ENCODE measurements around the gene NUCB1. TPM values are rescaled to one million over a fixed set of nuclear protein-coding genes. Genes with fewer than 3 reads are reported as not detected.
A peak's percentile ranks its signal among the peaks of the same experiment; 100 is the strongest.
"Not testable (repeated sequence)": the region's sequence is repeated elsewhere in the genome, so short reads cannot be mapped to it uniquely, and the experiment has no call there.

The NUCB1 gene
- total and polyA plus RNA-seq, 5 donors from 2014 or later = 72.8 to 133 (median 88.3) TPM

- H3K27ac Mint-ChIP-seq = no peak overlapping the region
- H3K36me3 Mint-ChIP-seq = peaks cover 24% of the 10 kb centered on the region
Measured at GRCh38 chr19:48913114-48913889, 13.2 kb downstream of the NUCB1 start.

GRCh38 chr19:48914181-48914580 lies 14.1 kb downstream of the NUCB1 start:
- no peak overlapping the region for H3K4me3 Mint-ChIP-seq
- H3K9me3 Mint-ChIP-seq = peaks cover 0 to 2% (median 0%) of the 10 kb centered on the region in 7 donors
- Histone ChIP-seq H3K4me1 (ENCODE audit: control insufficient read depth, insufficient read depth, low read length, poor library complexity, severe bottlenecking) (no peaks in the 10 kb centered on the region), H3K27me3 (ENCODE audit: control insufficient read depth, insufficient read depth, low read length) (no peaks in the 10 kb centered on the region), H3K36me3 (ENCODE audit: control insufficient read depth, insufficient read depth, low read length) (peaks cover 64% of the 10 kb centered on the region), H3K27ac (ENCODE audit: insufficient read depth, low read length, poor library complexity, severe bottlenecking) (no peak overlapping the region), H3K4me3 (ENCODE audit: low read depth, low read length) (no peak overlapping the region), H3K9me3 (ENCODE audit: control insufficient read depth in 2 of 2, low read length in 2 of 2) (no peaks in the 10 kb centered on the region)
- DNase-seq (no peak), ATAC-seq (ENCODE audit: low read depth in 2 of 2) (no peak)
- H3K27ac Mint-ChIP-seq = no peak overlapping the region
- no peaks in the 10 kb centered on the region for H3K4me1 Mint-ChIP-seq
- peaks cover 30% of the 10 kb centered on the region for H3K36me3 Mint-ChIP-seq
- H3K27me3 Mint-ChIP-seq = no peaks in the 10 kb centered on the region

More at GRCh38 chr19:48913114-48913889, 13.2 kb downstream of the NUCB1 start:
- H3K27ac ChIP-seq (ENCODE audit: insufficient read depth, low read length, poor library complexity, severe bottlenecking) = no peak overlapping the region
- H3K36me3 ChIP-seq (ENCODE audit: control insufficient read depth, insufficient read depth, low read length) = peaks cover 63% of the 10 kb centered on the region
- no peaks in the 10 kb centered on the region for H3K9me3 Mint-ChIP-seq
- ATAC-seq (ENCODE audit: low read depth in 2 of 2) (peak in 1 of 2 donors; percentile 37), DNase-seq (peak in 2 of 3 donors; percentile 39 to 42)
- H3K27me3 ChIP-seq (ENCODE audit: control insufficient read depth, insufficient read depth, low read length) = no peaks in the 10 kb centered on the region
- H3K4me1 ChIP-seq (ENCODE audit: control insufficient read depth, insufficient read depth, low read length, poor library complexity, severe bottlenecking) = no peaks in the 10 kb centered on the region
- no peak overlapping the region for H3K4me3 Mint-ChIP-seq
- H3K4me3 ChIP-seq (ENCODE audit: low read depth, low read length) = no peak overlapping the region
- H3K4me1 Mint-ChIP-seq = no peaks in the 10 kb centered on the region
- H3K27me3 Mint-ChIP-seq = no peaks in the 10 kb centered on the region
- no peaks in the 10 kb centered on the region for H3K9me3 ChIP-seq (ENCODE audit: control insufficient read depth in 2 of 2, low read length in 2 of 2)

GRCh38 chr19:48915757-48916156 lies 15.6 kb downstream of the NUCB1 start:
- Histone ChIP-seq H3K36me3 (ENCODE audit: control insufficient read depth, insufficient read depth, low read length) (peaks cover 53% of the 10 kb centered on the region), H3K27me3 (ENCODE audit: control insufficient read depth, insufficient read depth, low read length) (no peaks in the 10 kb centered on the region), H3K9me3 (ENCODE audit: control insufficient read depth in 2 of 2, low read length in 2 of 2) (no peaks in the 10 kb centered on the region), H3K4me3 (ENCODE audit: low read depth, low read length) (no peak overlapping the region), H3K4me1 (ENCODE audit: control insufficient read depth, insufficient read depth, low read length, poor library complexity, severe bottlenecking) (no peaks in the 10 kb centered on the region), H3K27ac (ENCODE audit: insufficient read depth, low read length, poor library complexity, severe bottlenecking) (no peak overlapping the region)
- H3K9me3 Mint-ChIP-seq = peaks cover 0 to 2% (median 0%) of the 10 kb centered on the region in 7 donors
- H3K4me3 Mint-ChIP-seq = no peak overlapping the region
- no peaks in the 10 kb centered on the region for H3K4me1 Mint-ChIP-seq
- ATAC-seq (ENCODE audit: low read depth in 2 of 2) (no peak), DNase-seq (no peak)
- H3K27ac Mint-ChIP-seq = peak overlapping the region in 1 of 3 donors; percentile 0
- H3K27me3 Mint-ChIP-seq = no peaks in the 10 kb centered on the region
- peaks cover 30% of the 10 kb centered on the region for H3K36me3 Mint-ChIP-seq

GRCh38 chr19:48918071-48918470 lies 18.0 kb downstream of the NUCB1 start:
- peaks cover 0 to under 1% (median 0%) of the 10 kb centered on the region in 4 donors for H3K4me1 Mint-ChIP-seq
- Histone ChIP-seq H3K27me3 (ENCODE audit: control insufficient read depth, insufficient read depth, low read length) (no peaks in the 10 kb centered on the region), H3K4me3 (ENCODE audit: low read depth, low read length) (no peak overlapping the region), H3K36me3 (ENCODE audit: control insufficient read depth, insufficient read depth, low read length) (peaks cover 39% of the 10 kb centered on the region), H3K9me3 (ENCODE audit: control insufficient read depth in 2 of 2, low read length in 2 of 2) (no peaks in the 10 kb centered on the region), H3K4me1 (ENCODE audit: control insufficient read depth, insufficient read depth, low read length, poor library complexity, severe bottlenecking) (no peaks in the 10 kb centered on the region), H3K27ac (ENCODE audit: insufficient read depth, low read length, poor library complexity, severe bottlenecking) (no peak overlapping the region)
- no peak overlapping the region for H3K4me3 Mint-ChIP-seq
- peaks cover 24% of the 10 kb centered on the region for H3K36me3 Mint-ChIP-seq
- peak overlapping the region in 1 of 3 donors; percentile 66 for H3K27ac Mint-ChIP-seq
- DNase-seq = no peak
- no peaks in the 10 kb centered on the region for H3K27me3 Mint-ChIP-seq
- H3K9me3 Mint-ChIP-seq = peaks cover 0 to 2% (median 0%) of the 10 kb centered on the region in 7 donors
- ATAC-seq (ENCODE audit: low read depth in 2 of 2) = no peak

- Mint-ChIP-seq H3K9me3 (peaks cover 0 to 2% (median 0%) of the 10 kb centered on the region in 7 donors), H3K27me3 (no peaks in the 10 kb centered on the region), H3K4me3 (no peak overlapping the region), H3K4me1 (peaks cover 0 to 2% (median 0%) of the 10 kb centered on the region in 4 donors), H3K27ac (no peak overlapping the region), H3K36me3 (peaks cover 22% of the 10 kb centered on the region)
- ATAC-seq (ENCODE audit: low read depth in 2 of 2) = peak in 1 of 2 donors; percentile 32
- H3K4me1 ChIP-seq (ENCODE audit: control insufficient read depth, insufficient read depth, low read length, poor library complexity, severe bottlenecking) = no peaks in the 10 kb centered on the region
- H3K27me3 ChIP-seq (ENCODE audit: control insufficient read depth, insufficient read depth, low read length) = no peaks in the 10 kb centered on the region
- no peak overlapping the region for H3K27ac ChIP-seq (ENCODE audit: insufficient read depth, low read length, poor library complexity, severe bottlenecking)
- H3K9me3 ChIP-seq (ENCODE audit: control insufficient read depth in 2 of 2, low read length in 2 of 2) = no peaks in the 10 kb centered on the region
- DNase-seq = no peak
- H3K36me3 ChIP-seq (ENCODE audit: control insufficient read depth, insufficient read depth, low read length) = peaks cover 32% of the 10 kb centered on the region
- no peak overlapping the region for H3K4me3 ChIP-seq (ENCODE audit: low read depth, low read length)
Measured at GRCh38 chr19:48918801-48919247, 18.7 kb downstream of the NUCB1 start.

GRCh38 chr19:48919271-48919670 lies 19.2 kb downstream of the NUCB1 start:
- not testable (repeated sequence) for H3K27me3 ChIP-seq (ENCODE audit: control insufficient read depth, insufficient read depth, low read length); H3K27ac ChIP-seq (ENCODE audit: insufficient read depth, low read length, poor library complexity, severe bottlenecking); H3K27ac Mint-ChIP-seq; H3K9me3 Mint-ChIP-seq; H3K9me3 ChIP-seq (ENCODE audit: control insufficient read depth in 2 of 2, low read length in 2 of 2); H3K4me1 ChIP-seq (ENCODE audit: control insufficient read depth, insufficient read depth, low read length, poor library complexity, severe bottlenecking); H3K4me3 Mint-ChIP-seq; DNase-seq; H3K4me3 ChIP-seq (ENCODE audit: low read depth, low read length); H3K4me1 Mint-ChIP-seq; H3K27me3 Mint-ChIP-seq; ATAC-seq (ENCODE audit: low read depth in 2 of 2)
- H3K36me3 Mint-ChIP-seq = peaks cover 19% of the 10 kb centered on the region
- peaks cover 30% of the 10 kb centered on the region for H3K36me3 ChIP-seq (ENCODE audit: control insufficient read depth, insufficient read depth, low read length)

- Mint-ChIP-seq H3K27ac (no peak overlapping the region), H3K36me3 (peaks cover 14% of the 10 kb centered on the region), H3K4me3 (no peak overlapping the region), H3K9me3 (peaks cover 0 to 2% (median 0%) of the 10 kb centered on the region in 7 donors), H3K4me1 (peaks cover 0 to 2% (median 0%) of the 10 kb centered on the region in 4 donors), H3K27me3 (no peaks in the 10 kb centered on the region)
- Histone ChIP-seq H3K4me3 (ENCODE audit: low read depth, low read length) (no peak overlapping the region), H3K9me3 (ENCODE audit: control insufficient read depth in 2 of 2, low read length in 2 of 2) (no peaks in the 10 kb centered on the region), H3K36me3 (ENCODE audit: control insufficient read depth, insufficient read depth, low read length) (peaks cover 22% of the 10 kb centered on the region), H3K27me3 (ENCODE audit: control insufficient read depth, insufficient read depth, low read length) (no peaks in the 10 kb centered on the region), H3K4me1 (ENCODE audit: control insufficient read depth, insufficient read depth, low read length, poor library complexity, severe bottlenecking) (no peaks in the 10 kb centered on the region), H3K27ac (ENCODE audit: insufficient read depth, low read length, poor library complexity, severe bottlenecking) (no peak overlapping the region)
- DNase-seq = no peak
- no peak for ATAC-seq (ENCODE audit: low read depth in 2 of 2)
Measured at GRCh38 chr19:48920949-48921348, 20.8 kb downstream of the NUCB1 start.

All from CD4-positive, CD25-positive, alpha-beta regulatory T cell (primary cell).